ENCODE results near the gene CDK3.
"Not testable (repeated sequence)": the region's sequence is repeated elsewhere in the genome, so short reads cannot be mapped to it uniquely, and the experiment has no call there.

Gene CDK3

DNA sequence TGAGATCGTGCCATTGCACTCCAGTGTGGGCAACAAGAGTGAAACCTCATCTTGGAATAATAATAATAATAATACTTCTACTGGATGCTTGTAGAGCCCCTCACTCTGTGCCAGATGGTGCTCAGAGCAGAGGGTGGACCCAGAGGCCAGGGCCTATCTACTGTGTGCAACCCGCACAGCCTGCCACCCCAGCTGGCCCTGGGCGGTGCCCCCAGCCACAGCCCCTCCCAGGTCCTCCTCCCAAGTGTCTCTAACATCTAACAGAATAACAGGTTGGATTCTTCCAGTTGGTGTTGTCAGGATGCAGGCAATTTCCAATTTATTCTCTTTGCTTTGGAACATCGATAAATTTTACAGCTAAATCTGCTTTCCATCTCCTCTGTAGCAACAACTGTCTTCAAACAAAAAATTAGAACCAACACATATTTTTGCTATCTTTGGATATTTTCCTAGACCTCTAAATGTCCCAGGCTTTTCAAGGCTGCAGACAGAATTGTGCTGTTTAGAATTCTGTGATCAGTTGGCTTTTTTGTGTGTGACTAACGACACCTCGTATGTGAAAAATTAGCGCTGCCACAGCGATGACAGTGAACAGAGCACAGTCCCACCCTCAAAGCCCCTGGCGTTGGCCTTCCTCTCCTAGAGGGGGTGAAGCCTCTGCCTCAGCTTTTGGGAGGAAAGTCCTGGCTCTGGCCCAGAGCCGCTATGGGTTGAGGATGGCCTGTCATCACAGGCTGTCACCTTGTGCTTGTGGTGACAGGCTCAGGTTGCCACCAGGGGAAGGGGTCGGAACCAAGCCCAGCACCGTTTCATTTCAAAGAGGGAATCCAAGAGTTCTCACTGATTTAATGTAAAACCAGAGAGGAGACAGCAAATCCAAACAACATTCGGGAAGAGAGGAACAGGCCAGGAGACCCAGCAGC is 34.0 kb downstream of the CDK3 start:
- H3K27me3 ChIP-seq (replicated peaks), result no peaks in the 10 kb centered on the region
- H3K4me3 ChIP-seq (ENCODE audit: low read depth, low read length), result no peak overlapping the region
- no peak overlapping the region for H3K27ac ChIP-seq
- peaks cover 20% of the 10 kb centered on the region for H3K36me3 ChIP-seq (replicated peaks)
- TF ChIP-seq, protein P1, sequence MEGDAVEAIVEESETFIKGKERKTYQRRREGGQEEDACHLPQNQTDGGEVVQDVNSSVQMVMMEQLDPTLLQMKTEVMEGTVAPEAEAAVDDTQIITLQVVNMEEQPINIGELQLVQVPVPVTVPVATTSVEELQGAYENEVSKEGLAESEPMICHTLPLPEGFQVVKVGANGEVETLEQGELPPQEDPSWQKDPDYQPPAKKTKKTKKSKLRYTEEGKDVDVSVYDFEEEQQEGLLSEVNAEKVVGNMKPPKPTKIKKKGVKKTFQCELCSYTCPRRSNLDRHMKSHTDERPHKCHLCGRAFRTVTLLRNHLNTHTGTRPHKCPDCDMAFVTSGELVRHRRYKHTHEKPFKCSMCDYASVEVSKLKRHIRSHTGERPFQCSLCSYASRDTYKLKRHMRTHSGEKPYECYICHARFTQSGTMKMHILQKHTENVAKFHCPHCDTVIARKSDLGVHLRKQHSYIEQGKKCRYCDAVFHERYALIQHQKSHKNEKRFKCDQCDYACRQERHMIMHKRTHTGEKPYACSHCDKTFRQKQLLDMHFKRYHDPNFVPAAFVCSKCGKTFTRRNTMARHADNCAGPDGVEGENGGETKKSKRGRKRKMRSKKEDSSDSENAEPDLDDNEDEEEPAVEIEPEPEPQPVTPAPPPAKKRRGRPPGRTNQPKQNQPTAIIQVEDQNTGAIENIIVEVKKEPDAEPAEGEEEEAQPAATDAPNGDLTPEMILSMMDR (IDR thresholded peaks at IDR 0.05; ENCODE audit: low read depth, low read length, missing control alignments), result no peak
- no peak for DNase-seq
- in situ Hi-C loops (cut with HindIII; ENCODE audit: low pct_ligation_motif_present, low sequenced_read_pairs), result no loop called here

DNA sequence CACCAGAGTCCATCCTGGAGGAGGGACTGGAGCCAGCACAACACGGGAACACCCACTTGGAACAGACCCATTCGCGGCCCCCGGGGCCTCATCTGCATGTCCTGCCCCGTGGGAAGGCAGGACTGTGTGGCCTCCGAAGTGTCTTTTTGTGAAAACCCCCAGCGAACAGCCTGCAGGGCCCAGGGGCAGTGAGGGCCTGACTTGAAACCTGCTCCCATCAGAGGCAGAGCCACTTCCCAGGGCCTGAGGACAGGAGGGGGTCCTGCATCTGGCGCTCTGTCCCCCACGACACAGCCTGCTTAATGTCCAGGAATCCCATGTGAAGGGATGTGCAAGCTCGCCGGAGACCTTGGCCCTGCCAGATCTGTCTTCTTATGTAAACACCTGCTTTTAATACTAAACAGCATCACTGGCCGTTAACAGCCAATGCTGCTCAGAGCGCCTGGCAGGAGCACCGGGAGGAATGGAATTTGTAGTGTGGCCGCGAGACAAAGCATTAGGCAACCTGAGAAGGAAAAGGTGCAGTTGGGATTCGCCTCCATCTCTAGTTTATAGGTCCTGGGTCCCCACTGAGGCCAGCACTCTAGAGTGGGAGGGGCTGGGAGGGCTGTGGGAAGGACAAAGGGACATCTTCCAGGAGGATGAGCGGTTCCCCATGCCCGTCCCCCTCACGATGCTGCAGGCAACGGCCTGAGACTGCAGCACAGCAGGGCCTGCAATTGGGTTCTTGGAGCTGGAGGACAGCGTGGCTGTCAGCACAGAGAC is 36.0 kb downstream of the CDK3 start:
- TF ChIP-seq, protein P1 (IDR thresholded peaks at IDR 0.05; ENCODE audit: low read depth, low read length, missing control alignments), result no peak
- no peak for DNase-seq
- H3K36me3 ChIP-seq (replicated peaks), result peaks cover 40% of the 10 kb centered on the region
- H3K27ac ChIP-seq, result no peak overlapping the region
- H3K27me3 ChIP-seq (replicated peaks), result no peaks in the 10 kb centered on the region
- H3K4me3 ChIP-seq (ENCODE audit: low read depth, low read length), result no peak overlapping the region
- in situ Hi-C loops (cut with HindIII; ENCODE audit: low pct_ligation_motif_present, low sequenced_read_pairs), result no loop called here

DNA sequence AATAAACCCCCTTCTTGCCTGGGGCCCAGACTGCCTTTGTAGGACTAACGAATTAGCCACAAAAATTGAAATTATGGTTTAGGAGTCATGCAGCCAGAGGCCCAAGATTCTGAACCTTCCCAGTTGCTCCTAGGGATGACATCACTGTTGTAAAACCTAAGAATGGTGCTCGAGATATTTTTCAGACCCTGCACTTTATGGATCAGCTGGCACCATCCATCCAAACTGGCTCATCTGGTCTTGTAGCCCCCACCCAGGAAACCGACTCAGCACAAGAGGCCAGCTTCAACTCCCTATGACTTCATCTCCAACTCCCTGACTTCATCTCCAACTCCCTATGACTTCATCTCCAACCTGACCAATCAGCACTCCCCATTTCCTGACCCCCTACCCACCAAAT is 37.4 kb downstream of the CDK3 start:
- TF ChIP-seq, protein P1 (IDR thresholded peaks at IDR 0.05; ENCODE audit: low read depth, low read length, missing control alignments), result no peak
- Histone ChIP-seq H3K4me3 (ENCODE audit: low read depth, low read length) (no peak overlapping the region), H3K27ac (no peak overlapping the region), H3K27me3 (replicated peaks) (no peaks in the 10 kb centered on the region), H3K36me3 (replicated peaks) (peaks cover 50% of the 10 kb centered on the region)
- DNase-seq, result no peak
- in situ Hi-C loops (cut with HindIII; ENCODE audit: low pct_ligation_motif_present, low sequenced_read_pairs), result no loop called here

DNA sequence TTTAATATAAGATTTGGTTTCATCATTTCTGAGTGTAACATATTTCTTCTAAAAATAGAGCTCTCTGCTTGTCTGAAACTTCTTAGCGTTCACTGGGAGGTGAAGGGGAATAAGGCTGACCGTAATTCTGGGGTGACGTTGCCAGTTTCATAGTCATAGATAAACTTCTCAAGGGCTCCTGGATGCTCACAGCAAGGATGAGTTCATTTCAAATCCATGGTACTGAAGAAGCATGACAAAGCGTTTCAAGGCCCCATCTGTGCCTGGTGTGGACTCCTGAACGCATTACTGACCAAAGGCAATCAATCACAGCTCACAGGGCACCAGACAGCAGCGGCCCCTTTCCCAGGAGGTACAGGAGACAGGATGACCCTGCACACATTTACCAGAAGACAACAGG is 38.5 kb downstream of the CDK3 start:
- in situ Hi-C loops (cut with HindIII; ENCODE audit: low pct_ligation_motif_present, low sequenced_read_pairs), result no loop called here
- H3K36me3 ChIP-seq (replicated peaks), result peaks cover 61% of the 10 kb centered on the region

DNA sequence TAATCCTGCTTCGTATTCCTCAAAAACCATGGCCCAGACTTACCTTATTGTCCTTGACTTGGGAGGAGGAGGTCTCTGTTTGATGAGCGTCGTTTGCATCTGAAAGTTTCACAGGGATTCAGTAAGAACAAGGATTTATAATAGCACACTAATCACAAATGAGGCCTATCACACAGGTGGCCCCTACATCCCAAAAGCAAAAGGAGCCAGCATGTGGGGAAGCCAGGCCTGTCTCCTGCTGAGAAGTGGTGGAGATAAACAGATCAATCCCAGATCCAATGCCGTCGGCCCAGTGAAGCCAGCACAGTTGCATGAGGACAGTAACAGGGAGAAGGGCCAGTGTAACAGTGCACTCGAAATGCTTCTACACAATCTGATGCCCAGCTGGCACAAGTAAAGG is 39.7 kb downstream of the CDK3 start:
- Histone ChIP-seq H3K27ac (no peak overlapping the region), H3K27me3 (replicated peaks) (no peaks in the 10 kb centered on the region), H3K4me3 (ENCODE audit: low read depth, low read length) (no peak overlapping the region), H3K36me3 (replicated peaks) (peaks cover 71% of the 10 kb centered on the region)
- in situ Hi-C loops (cut with HindIII; ENCODE audit: low pct_ligation_motif_present, low sequenced_read_pairs), result no loop called here
- no peak for DNase-seq
- TF ChIP-seq, protein P1 (IDR thresholded peaks at IDR 0.05; ENCODE audit: low read depth, low read length, missing control alignments), result no peak

More for the DNA sequence above, 38.5 kb downstream of the CDK3 start:
- TF ChIP-seq, protein P1 (IDR thresholded peaks at IDR 0.05; ENCODE audit: low read depth, low read length, missing control alignments), result no peak
- Histone ChIP-seq H3K27ac (no peak overlapping the region), H3K4me3 (ENCODE audit: low read depth, low read length) (no peak overlapping the region), H3K27me3 (replicated peaks) (no peaks in the 10 kb centered on the region)
- DNase-seq, result no peak

DNA sequence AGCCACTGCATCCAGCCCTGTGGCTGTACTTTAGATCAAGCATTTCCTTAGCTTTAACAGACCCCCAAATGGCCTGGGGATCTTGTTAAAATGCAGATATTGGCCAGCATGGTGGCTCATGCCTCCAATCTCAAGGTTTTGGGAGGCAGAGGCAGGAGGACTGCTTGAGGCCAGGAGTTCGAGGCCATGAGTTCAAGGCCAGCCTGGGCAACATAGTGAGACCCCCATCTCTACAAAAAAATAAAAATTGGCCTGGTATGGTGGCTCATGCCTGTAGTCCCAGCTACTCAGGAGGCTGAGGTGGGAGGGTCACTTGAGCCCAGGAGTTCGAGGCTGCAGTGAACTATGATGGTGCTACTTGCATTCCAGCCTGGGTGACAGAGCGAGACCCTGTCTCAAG is 42.2 kb downstream of the CDK3 start:
- H3K4me3 ChIP-seq (ENCODE audit: low read depth, low read length); H3K27me3 ChIP-seq (replicated peaks); DNase-seq; in situ Hi-C loops (cut with HindIII; ENCODE audit: low pct_ligation_motif_present, low sequenced_read_pairs); H3K27ac ChIP-seq: not testable (repeated sequence)
- H3K36me3 ChIP-seq (replicated peaks), result peaks cover 89% of the 10 kb centered on the region

DNA sequence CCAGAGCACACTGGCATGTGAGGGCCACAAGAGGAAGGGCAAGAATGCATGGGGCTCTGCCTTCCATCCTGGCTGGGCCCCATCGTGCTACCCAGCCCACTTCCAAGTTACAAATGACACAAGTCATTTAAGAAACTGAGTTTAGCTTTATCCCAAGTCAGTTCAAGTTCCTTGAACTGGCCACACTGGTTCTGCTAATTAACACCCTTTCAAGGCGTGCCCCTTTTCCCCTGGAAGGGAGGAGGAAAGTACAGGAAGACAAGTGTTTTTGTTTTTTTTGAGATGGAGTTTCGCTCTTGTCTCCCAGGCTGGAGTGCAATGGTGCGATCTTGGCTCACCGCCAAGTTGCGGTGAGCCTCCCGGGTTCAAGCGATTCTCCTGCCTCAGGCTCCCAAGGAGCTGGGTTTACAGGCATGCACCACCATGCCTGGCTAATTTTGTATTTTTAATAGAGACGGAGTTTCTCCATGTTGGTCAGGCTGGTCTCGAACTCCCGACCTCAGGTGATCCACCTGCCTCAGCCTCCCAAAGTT is 43.9 kb downstream of the CDK3 start:
- H3K27ac ChIP-seq; in situ Hi-C loops (cut with HindIII; ENCODE audit: low pct_ligation_motif_present, low sequenced_read_pairs); H3K27me3 ChIP-seq (replicated peaks); DNase-seq; H3K4me3 ChIP-seq (ENCODE audit: low read depth, low read length): not testable (repeated sequence)
- H3K36me3 ChIP-seq (replicated peaks), result peaks cover 77% of the 10 kb centered on the region
